ENCODE data around the gene TBC1D17.

DNA sequence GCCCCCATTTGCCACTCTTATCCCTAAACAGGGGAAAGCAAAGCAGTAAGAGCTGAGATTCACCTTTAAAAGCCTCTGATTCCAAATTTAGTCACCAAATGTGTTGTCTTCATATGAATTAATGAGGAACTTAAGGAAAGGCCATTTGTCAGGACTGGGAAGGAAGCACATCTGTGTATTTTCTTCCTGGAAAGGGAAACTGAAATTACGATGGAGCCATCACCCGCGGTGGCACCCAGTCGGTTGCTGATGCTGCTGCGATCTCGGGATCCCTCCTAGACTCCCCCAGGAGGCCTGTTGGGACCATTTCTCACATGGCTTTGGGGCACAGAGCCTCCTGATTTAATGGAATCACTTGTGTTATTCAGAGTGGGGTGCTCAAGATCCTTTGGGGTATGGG lies 26.6 kb downstream of the TBC1D17 start:
- TF ChIP-seq, protein P1, sequence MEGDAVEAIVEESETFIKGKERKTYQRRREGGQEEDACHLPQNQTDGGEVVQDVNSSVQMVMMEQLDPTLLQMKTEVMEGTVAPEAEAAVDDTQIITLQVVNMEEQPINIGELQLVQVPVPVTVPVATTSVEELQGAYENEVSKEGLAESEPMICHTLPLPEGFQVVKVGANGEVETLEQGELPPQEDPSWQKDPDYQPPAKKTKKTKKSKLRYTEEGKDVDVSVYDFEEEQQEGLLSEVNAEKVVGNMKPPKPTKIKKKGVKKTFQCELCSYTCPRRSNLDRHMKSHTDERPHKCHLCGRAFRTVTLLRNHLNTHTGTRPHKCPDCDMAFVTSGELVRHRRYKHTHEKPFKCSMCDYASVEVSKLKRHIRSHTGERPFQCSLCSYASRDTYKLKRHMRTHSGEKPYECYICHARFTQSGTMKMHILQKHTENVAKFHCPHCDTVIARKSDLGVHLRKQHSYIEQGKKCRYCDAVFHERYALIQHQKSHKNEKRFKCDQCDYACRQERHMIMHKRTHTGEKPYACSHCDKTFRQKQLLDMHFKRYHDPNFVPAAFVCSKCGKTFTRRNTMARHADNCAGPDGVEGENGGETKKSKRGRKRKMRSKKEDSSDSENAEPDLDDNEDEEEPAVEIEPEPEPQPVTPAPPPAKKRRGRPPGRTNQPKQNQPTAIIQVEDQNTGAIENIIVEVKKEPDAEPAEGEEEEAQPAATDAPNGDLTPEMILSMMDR (IDR thresholded peaks at IDR 0.05 in 4 of 5, conservative IDR thresholded peaks at IDR 0.05 in 1 of 5) = no peak
- TF ChIP-seq POLR2A (IDR thresholded peaks at IDR 0.05) = no peak
